NB4 (cell line): ENCODE results near the gene INS.

Experiments
- MYC ChIP-seq: IDR thresholded peaks from 2 replicates; pipeline ENCODE4 v1.6.1; 2011; ENCODE audit warnings: low read depth, low read length
- TF ChIP-seq, protein P1 (sequence below): IDR thresholded peaks from one replicate; pipeline ENCODE4 v1.5.1; 2012; ENCODE audit warnings: low read depth, low read length
- TF ChIP-seq, protein P2 (sequence below): IDR thresholded peaks from 2 replicates; pipeline ENCODE4 v1.6.1; 2011; ENCODE audit warnings: low read depth, low read length

DNA sequence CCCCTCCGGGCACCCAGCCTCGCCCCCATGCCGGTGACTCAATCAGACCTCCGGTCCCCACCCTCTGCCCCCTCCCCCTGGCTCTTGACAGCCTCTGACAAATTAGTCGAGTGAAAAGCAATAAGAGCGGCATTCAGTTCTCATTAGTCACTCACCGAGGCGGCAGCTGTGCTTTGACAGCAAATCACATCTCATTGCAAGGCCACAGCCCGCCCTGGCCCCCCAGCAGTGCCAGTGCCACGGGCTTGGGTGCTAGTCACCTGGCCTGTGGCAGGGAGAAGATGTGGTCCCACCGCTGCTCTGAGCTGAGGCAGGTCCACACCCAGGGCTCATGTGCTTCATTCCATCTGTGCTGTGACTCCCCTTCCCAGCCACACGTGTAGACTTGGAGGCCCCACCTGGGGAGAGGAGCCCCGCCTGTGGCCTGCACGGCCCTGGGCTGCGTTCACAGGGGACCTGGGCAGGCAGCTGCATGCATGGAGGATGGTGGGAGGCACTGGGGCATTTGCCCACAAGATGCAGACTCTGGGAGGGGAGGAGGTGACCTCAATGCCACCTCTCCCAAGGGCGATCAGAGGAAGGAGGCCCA, 18.0 kb upstream of the INS start:
- TF ChIP-seq, protein P1, sequence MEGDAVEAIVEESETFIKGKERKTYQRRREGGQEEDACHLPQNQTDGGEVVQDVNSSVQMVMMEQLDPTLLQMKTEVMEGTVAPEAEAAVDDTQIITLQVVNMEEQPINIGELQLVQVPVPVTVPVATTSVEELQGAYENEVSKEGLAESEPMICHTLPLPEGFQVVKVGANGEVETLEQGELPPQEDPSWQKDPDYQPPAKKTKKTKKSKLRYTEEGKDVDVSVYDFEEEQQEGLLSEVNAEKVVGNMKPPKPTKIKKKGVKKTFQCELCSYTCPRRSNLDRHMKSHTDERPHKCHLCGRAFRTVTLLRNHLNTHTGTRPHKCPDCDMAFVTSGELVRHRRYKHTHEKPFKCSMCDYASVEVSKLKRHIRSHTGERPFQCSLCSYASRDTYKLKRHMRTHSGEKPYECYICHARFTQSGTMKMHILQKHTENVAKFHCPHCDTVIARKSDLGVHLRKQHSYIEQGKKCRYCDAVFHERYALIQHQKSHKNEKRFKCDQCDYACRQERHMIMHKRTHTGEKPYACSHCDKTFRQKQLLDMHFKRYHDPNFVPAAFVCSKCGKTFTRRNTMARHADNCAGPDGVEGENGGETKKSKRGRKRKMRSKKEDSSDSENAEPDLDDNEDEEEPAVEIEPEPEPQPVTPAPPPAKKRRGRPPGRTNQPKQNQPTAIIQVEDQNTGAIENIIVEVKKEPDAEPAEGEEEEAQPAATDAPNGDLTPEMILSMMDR = no peak
- TF ChIP-seq, protein P2, sequence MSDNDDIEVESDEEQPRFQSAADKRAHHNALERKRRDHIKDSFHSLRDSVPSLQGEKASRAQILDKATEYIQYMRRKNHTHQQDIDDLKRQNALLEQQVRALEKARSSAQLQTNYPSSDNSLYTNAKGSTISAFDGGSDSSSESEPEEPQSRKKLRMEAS = no peak
- no peak for TF ChIP-seq MYC
